Measurements from ENCODE around the gene SVEP1. TPM values are rescaled to one million over a fixed set of nuclear protein-coding genes. Genes with fewer than 3 reads are reported as not detected.

The SVEP1 gene
- total and polyA plus RNA-seq, 2 donors (not counting 1 experiment from before 2014, with no cell fraction given), result not detected

DNA sequence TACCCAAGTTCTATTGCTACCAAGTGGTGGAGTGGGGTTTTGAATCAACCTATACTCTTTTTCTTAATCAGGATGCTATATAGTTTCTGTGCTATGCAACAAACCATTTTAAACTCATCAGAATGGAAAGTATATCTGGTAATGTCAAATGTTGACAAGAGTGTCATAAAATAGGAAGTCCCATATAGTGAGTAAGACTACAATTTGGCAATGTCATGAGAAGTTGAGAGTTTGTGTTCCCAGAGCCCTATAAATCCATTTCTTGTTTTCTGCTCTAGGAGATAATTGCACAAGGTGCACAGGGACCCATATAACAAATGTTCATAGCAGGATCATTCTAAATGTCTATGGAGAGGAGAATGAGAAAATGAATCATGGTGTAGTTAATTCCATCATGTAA, 132.1 kb downstream of the SVEP1 start:
- H3K4me3 Mint-ChIP-seq, result no peak overlapping the region
- POLR2A ChIA-PET, result no interaction called here
- DNase-seq, result no peak
- TF ChIP-seq, protein P1, sequence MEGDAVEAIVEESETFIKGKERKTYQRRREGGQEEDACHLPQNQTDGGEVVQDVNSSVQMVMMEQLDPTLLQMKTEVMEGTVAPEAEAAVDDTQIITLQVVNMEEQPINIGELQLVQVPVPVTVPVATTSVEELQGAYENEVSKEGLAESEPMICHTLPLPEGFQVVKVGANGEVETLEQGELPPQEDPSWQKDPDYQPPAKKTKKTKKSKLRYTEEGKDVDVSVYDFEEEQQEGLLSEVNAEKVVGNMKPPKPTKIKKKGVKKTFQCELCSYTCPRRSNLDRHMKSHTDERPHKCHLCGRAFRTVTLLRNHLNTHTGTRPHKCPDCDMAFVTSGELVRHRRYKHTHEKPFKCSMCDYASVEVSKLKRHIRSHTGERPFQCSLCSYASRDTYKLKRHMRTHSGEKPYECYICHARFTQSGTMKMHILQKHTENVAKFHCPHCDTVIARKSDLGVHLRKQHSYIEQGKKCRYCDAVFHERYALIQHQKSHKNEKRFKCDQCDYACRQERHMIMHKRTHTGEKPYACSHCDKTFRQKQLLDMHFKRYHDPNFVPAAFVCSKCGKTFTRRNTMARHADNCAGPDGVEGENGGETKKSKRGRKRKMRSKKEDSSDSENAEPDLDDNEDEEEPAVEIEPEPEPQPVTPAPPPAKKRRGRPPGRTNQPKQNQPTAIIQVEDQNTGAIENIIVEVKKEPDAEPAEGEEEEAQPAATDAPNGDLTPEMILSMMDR (IDR thresholded peaks at IDR 0.05), result no peak
- no peak for TF ChIP-seq EZH2 (IDR thresholded peaks at IDR 0.05; ENCODE audit: borderline replicate concordance, insufficient read depth, low read depth, low read length, poor library complexity, severe bottlenecking)
- CTCF ChIA-PET, result no interaction called here
- Histone ChIP-seq H2AFZ (ENCODE audit: insufficient read depth, low read depth, low read length, poor library complexity, severe bottlenecking) (no peak overlapping the region), H3K27ac (ENCODE audit: low read length in 2 of 2) (no peak overlapping the region), H3K27me3 (replicated peaks in 1 of 4; ENCODE audit: control extremely low read depth in 1 of 4, control insufficient read depth in 3 of 4, insufficient read depth in 4 of 4, low read length in 3 of 4) (peaks cover 0 to 5% (median 0%) of the 10 kb centered on the region in 4 experiments), H3K4me3 (ENCODE audit: control extremely low read depth in 1 of 5, extremely low read depth in 1 of 5, insufficient read depth in 1 of 5, low read depth in 2 of 5, low read length in 4 of 5) (no peak overlapping the region), H3K36me3 (replicated peaks in 1 of 2; ENCODE audit: control extremely low read depth in 1 of 2, control insufficient read depth in 1 of 2, extremely low read depth in 1 of 2, insufficient read depth in 2 of 2, low read length in 1 of 2) (no peaks in the 10 kb centered on the region), H4K20me1 (ENCODE audit: control insufficient read depth, insufficient read depth, low read length, poor library complexity, severe bottlenecking) (no peaks in the 10 kb centered on the region), H3K9me3 (ENCODE audit: control extremely low read depth in 1 of 3, control insufficient read depth in 2 of 3, insufficient read depth in 1 of 3, low read length in 2 of 3) (no peaks in the 10 kb centered on the region), H3K9ac (ENCODE audit: low read length) (no peak overlapping the region), H3K4me2 (replicated peaks; ENCODE audit: low read depth, low read length, poor library complexity, severe bottlenecking) (no peak overlapping the region), H3K4me1 (ENCODE audit: control insufficient read depth in 2 of 2, insufficient read depth in 2 of 2, low read length in 2 of 2) (no peaks in the 10 kb centered on the region), H3K79me2 (ENCODE audit: control insufficient read depth, insufficient read depth, low read length) (no peaks in the 10 kb centered on the region)
- peaks cover 4% of the 10 kb centered on the region for H3K9me3 Mint-ChIP-seq (ENCODE audit: insufficient read depth)
- ATAC-seq (ENCODE audit: low read depth), result no peak
- H3K27ac Mint-ChIP-seq, result no peak overlapping the region
- no peaks in the 10 kb centered on the region for H3K4me1 Mint-ChIP-seq
- intact Hi-C loops (cut with micrococcal nuclease), result no loop called here
- peaks cover 6% of the 10 kb centered on the region for H3K27me3 Mint-ChIP-seq

DNA sequence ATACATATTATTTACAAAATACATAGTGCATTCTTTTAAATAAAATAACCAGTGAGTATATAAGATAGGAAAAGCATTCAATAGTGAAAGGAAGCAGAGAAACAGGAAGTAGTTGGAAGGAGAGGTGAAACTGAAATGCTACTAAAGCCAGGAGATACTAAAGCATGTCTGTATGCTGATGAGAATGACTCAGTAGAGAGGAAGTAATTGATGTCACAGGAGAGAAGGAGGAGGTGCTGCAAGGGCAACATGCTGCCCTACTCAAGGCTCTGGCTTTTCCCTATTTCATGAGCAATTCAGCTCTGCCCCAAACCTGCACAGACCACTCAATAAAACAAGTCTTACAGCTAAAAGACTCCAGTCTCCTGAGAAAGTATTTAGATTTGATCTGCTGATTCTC, 133.4 kb downstream of the SVEP1 start:
- Mint-ChIP-seq H3K27ac (no peak overlapping the region), H3K4me3 (no peak overlapping the region), H3K27me3 (peaks cover 7% of the 10 kb centered on the region), H3K9me3 (ENCODE audit: insufficient read depth) (peaks cover 4% of the 10 kb centered on the region), H3K4me1 (no peaks in the 10 kb centered on the region)
- ChIA-PET CTCF (no interaction called here), POLR2A (no interaction called here)
- Histone ChIP-seq H3K27ac (ENCODE audit: low read length in 2 of 2) (no peak overlapping the region), H3K4me3 (ENCODE audit: control extremely low read depth in 1 of 5, extremely low read depth in 1 of 5, insufficient read depth in 1 of 5, low read depth in 2 of 5, low read length in 4 of 5) (no peak overlapping the region), H3K9ac (ENCODE audit: low read length) (no peak overlapping the region), H3K27me3 (replicated peaks in 1 of 4; ENCODE audit: control extremely low read depth in 1 of 4, control insufficient read depth in 3 of 4, insufficient read depth in 4 of 4, low read length in 3 of 4) (peaks cover 0 to 5% (median 1%) of the 10 kb centered on the region in 4 experiments), H3K79me2 (ENCODE audit: control insufficient read depth, insufficient read depth, low read length) (no peaks in the 10 kb centered on the region), H4K20me1 (ENCODE audit: control insufficient read depth, insufficient read depth, low read length, poor library complexity, severe bottlenecking) (no peaks in the 10 kb centered on the region), H3K4me1 (ENCODE audit: control insufficient read depth in 2 of 2, insufficient read depth in 2 of 2, low read length in 2 of 2) (no peaks in the 10 kb centered on the region), H2AFZ (ENCODE audit: insufficient read depth, low read depth, low read length, poor library complexity, severe bottlenecking) (no peak overlapping the region), H3K36me3 (replicated peaks in 1 of 2; ENCODE audit: control extremely low read depth in 1 of 2, control insufficient read depth in 1 of 2, extremely low read depth in 1 of 2, insufficient read depth in 2 of 2, low read length in 1 of 2) (no peaks in the 10 kb centered on the region), H3K9me3 (ENCODE audit: control extremely low read depth in 1 of 3, control insufficient read depth in 2 of 3, insufficient read depth in 1 of 3, low read length in 2 of 3) (no peaks in the 10 kb centered on the region), H3K4me2 (replicated peaks; ENCODE audit: low read depth, low read length, poor library complexity, severe bottlenecking) (no peak overlapping the region)
- DNase-seq (no peak), ATAC-seq (ENCODE audit: low read depth) (no peak)
- intact Hi-C loops (cut with micrococcal nuclease), result no loop called here
- TF ChIP-seq, protein P1 (IDR thresholded peaks at IDR 0.05), result no peak
- no peak for TF ChIP-seq EZH2 (IDR thresholded peaks at IDR 0.05; ENCODE audit: borderline replicate concordance, insufficient read depth, low read depth, low read length, poor library complexity, severe bottlenecking)

Measured in B cell (primary cell).